ENCODE data around the gene CCNA2.

CCNA2 gene

DNA sequence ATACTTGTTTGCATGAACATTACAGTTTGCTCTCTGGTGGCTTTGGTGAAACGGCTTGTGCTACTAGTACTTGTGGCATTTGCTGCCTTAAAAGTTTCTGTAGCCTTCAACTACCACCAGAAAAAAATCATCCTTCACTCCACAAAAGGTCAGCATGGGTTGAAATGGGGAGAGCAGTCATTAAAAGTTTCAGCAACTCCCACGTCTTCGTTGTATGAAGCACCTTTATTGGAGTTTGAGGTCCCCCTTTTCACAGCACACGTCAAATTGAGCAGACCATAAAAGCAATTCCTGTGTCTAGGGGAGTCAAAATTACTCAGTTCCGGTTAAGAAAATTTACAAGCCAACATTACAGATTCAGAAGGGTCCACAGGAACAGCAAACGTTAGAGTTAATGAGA is 23.0 kb upstream of the CCNA2 start:
- TF ChIP-seq, protein P1, sequence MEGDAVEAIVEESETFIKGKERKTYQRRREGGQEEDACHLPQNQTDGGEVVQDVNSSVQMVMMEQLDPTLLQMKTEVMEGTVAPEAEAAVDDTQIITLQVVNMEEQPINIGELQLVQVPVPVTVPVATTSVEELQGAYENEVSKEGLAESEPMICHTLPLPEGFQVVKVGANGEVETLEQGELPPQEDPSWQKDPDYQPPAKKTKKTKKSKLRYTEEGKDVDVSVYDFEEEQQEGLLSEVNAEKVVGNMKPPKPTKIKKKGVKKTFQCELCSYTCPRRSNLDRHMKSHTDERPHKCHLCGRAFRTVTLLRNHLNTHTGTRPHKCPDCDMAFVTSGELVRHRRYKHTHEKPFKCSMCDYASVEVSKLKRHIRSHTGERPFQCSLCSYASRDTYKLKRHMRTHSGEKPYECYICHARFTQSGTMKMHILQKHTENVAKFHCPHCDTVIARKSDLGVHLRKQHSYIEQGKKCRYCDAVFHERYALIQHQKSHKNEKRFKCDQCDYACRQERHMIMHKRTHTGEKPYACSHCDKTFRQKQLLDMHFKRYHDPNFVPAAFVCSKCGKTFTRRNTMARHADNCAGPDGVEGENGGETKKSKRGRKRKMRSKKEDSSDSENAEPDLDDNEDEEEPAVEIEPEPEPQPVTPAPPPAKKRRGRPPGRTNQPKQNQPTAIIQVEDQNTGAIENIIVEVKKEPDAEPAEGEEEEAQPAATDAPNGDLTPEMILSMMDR (IDR thresholded peaks at IDR 0.05; ENCODE audit: low read depth, low read length, missing control alignments) = no peak
- DNase-seq (ENCODE audit: low read depth) = no peak

DNA sequence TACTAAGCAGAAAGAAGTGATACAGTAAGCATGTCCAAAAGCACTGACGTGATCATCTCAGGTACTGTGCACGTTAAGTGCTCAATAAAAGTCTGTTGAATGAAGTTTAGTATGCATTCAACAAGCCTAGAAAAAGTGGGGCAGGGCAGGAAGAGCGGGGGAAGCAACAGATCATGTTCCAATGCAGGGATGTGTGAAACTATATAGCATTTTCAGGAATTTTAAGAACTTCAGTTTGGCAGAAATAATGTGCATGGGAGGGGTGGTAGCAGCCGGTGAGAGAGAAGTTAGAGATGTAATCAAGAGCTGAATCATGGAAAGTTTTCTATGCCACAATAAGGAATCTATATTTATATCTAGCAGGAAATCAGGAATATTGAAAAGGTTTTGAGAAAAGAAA is 19.2 kb upstream of the CCNA2 start:
- no peak overlapping the region for H3K4me3 ChIP-seq (ENCODE audit: low read depth, low read length)
- TF ChIP-seq, protein P1 (IDR thresholded peaks at IDR 0.05; ENCODE audit: low read depth, low read length, missing control alignments) = no peak
- DNase-seq (ENCODE audit: low read depth) = no peak

More for the DNA sequence above, 23.0 kb upstream of the CCNA2 start:
- H3K4me3 ChIP-seq (ENCODE audit: low read depth, low read length) = no peak overlapping the region

DNA sequence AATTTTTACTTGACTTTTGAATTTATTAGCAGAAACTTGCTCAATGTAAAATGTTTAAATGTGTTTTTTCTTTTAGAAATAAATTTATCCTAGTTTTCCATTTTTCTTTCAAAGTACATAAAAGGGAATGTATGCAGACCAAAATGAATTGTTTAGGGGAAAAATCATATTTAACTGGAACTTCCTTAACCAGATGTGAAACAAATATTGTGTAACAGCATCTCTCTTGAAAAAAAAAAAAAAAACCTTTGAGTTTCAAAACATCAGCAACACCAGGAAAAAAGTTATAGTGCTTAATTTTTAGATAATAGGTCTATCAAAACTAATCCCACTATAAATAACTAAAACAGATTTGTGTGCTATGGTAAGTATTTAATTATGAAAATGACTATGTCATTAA is 14.5 kb upstream of the CCNA2 start:
- DNase-seq (ENCODE audit: low read depth) = no peak
- TF ChIP-seq, protein P1 (IDR thresholded peaks at IDR 0.05; ENCODE audit: low read depth, low read length, missing control alignments) = no peak
- no peak overlapping the region for H3K4me3 ChIP-seq (ENCODE audit: low read depth, low read length)

DNA sequence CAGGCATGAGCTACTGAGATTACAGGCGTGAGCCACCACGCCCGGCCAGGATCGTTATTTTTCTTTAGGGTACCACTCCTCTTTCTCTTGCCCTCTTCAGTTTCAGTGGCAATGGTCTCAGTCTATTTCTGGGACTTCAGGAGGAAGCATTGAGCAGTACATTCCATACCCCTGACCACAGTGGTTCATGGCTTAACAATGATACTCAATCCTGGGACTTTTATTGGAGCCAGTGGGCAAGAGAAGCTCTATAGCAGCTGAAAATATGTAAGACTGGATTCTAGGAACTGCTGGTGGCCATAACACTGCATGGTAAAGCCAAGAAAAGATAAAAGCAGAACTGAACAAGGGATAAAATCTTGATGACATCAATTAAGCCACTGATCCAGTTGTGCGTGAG is 5.8 kb upstream of the CCNA2 start:
- DNase-seq (ENCODE audit: low read depth) = no peak
- H3K4me3 ChIP-seq (ENCODE audit: low read depth, low read length) = no peak overlapping the region
- TF ChIP-seq, protein P1 (IDR thresholded peaks at IDR 0.05; ENCODE audit: low read depth, low read length, missing control alignments) = no peak

DNA sequence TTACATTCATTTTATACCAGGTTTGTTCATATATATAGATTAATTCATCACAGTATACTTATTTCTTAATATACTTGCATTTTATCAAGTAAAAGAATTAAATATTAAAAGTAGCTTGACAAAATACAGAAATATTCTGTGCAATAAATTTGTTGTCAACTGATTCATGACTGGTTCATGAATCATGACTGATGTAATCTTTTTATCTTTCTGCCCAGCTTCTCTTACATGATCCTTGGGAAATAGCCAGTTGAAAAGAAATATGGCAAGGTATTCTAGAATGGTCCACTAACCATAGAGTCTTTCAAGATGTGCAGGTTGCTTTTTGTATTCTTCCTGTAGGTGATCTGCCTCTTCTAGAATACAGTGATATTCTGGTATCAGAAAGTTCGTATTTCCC is 4.2 kb upstream of the CCNA2 start:
- DNase-seq (ENCODE audit: low read depth) = no peak
- TF ChIP-seq, protein P1 (IDR thresholded peaks at IDR 0.05; ENCODE audit: low read depth, low read length, missing control alignments) = no peak
- no peak overlapping the region for H3K4me3 ChIP-seq (ENCODE audit: low read depth, low read length)

DNA sequence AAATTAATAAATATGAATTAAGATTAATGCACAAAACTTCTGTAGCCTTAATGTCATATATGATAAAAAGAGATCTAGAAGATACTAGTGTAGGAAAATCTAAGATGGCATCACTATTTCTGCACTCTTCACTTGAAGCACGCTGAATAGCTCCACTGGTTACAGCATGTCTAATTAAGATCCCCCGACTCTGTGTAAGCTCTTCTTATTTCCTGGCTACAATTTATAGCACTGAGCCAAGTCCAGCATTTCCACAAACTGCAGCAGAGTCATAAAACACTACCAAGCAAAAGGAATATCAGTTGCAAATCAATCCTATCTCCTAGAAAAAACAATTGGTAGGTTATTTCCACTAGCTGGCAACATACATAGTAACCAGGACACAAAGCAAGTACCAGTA is 1.3 kb upstream of the CCNA2 start:
- DNase-seq (ENCODE audit: low read depth) = no peak
- no peak overlapping the region for H3K4me3 ChIP-seq (ENCODE audit: low read depth, low read length)
- TF ChIP-seq, protein P1 (IDR thresholded peaks at IDR 0.05; ENCODE audit: low read depth, low read length, missing control alignments) = no peak

DNA sequence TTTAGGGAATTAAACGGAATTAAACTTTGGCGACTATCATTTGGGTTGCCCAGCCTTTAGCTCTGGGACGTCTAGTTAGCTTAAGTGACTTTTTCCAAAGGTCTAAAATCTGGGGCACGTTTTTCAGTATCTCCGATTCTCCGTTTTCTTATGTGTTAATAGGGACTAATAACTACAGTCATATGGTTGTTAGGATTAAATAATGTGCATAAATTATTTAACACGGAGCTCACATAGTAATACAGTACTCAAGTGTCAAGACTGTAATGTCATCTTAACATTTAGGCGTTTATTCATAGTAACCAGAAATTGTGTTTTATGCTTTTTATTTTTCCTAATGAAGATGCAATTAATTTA is 466 bp upstream of the CCNA2 start:
- DNase-seq (ENCODE audit: low read depth) = no peak
- TF ChIP-seq, protein P1 (IDR thresholded peaks at IDR 0.05; ENCODE audit: low read depth, low read length, missing control alignments) = no peak
- peak overlapping the region; percentile 73 for H3K4me3 ChIP-seq (ENCODE audit: low read depth, low read length)

All from GM12864 (cell line).